ENCODE measurements around the gene RAB11FIP4.

RAB11FIP4 gene

GRCh38 chr17:31425282-31426040 is 34.0 kb downstream of the RAB11FIP4 start:
- H3K9me3 Mint-ChIP-seq, result no peaks in the 10 kb centered on the region

GRCh38 chr17:31427684-31428083 is 36.2 kb downstream of the RAB11FIP4 start:
- Mint-ChIP-seq H3K27ac (no peak overlapping the region), H3K4me3 (no peak overlapping the region), H3K36me3 (ENCODE audit: low read depth) (no peaks in the 10 kb centered on the region), H3K27me3 (ENCODE audit: low read depth) (peaks cover 38% of the 10 kb centered on the region), H3K4me1 (ENCODE audit: low read depth) (peaks cover 3% of the 10 kb centered on the region), H3K9me3 (no peaks in the 10 kb centered on the region)
- DNase-seq (ENCODE audit: low spot score), result no peak

More at GRCh38 chr17:31425282-31426040, 34.0 kb downstream of the RAB11FIP4 start:
- no peaks in the 10 kb centered on the region for H3K4me1 Mint-ChIP-seq (ENCODE audit: low read depth)
- peaks cover 21% of the 10 kb centered on the region for H3K27me3 Mint-ChIP-seq (ENCODE audit: low read depth)
- H3K4me3 Mint-ChIP-seq, result no peak overlapping the region
- no peak overlapping the region for H3K27ac Mint-ChIP-seq
- H3K36me3 Mint-ChIP-seq (ENCODE audit: low read depth), result no peaks in the 10 kb centered on the region
- no peak for DNase-seq (ENCODE audit: low spot score)

GRCh38 chr17:31428111-31428510 is 36.6 kb downstream of the RAB11FIP4 start:
- H3K36me3 Mint-ChIP-seq (ENCODE audit: low read depth), result no peaks in the 10 kb centered on the region
- H3K4me1 Mint-ChIP-seq (ENCODE audit: low read depth), result peaks cover 8% of the 10 kb centered on the region
- H3K9me3 Mint-ChIP-seq, result no peaks in the 10 kb centered on the region
- H3K27ac Mint-ChIP-seq, result no peak overlapping the region
- no peak for DNase-seq (ENCODE audit: low spot score)
- no peak overlapping the region for H3K4me3 Mint-ChIP-seq
- peaks cover 40% of the 10 kb centered on the region for H3K27me3 Mint-ChIP-seq (ENCODE audit: low read depth)

- H3K36me3 Mint-ChIP-seq (ENCODE audit: low read depth), result no peaks in the 10 kb centered on the region
- H3K4me3 Mint-ChIP-seq, result no peak overlapping the region
- H3K4me1 Mint-ChIP-seq (ENCODE audit: low read depth), result peaks cover 10% of the 10 kb centered on the region
- no peak for DNase-seq (ENCODE audit: low spot score)
- H3K27ac Mint-ChIP-seq, result no peak overlapping the region
- no peaks in the 10 kb centered on the region for H3K9me3 Mint-ChIP-seq
- peaks cover 38% of the 10 kb centered on the region for H3K27me3 Mint-ChIP-seq (ENCODE audit: low read depth)
Measured at GRCh38 chr17:31428512-31428911, 37.0 kb downstream of the RAB11FIP4 start.

- Mint-ChIP-seq H3K4me3 (no peak overlapping the region), H3K36me3 (ENCODE audit: low read depth) (no peaks in the 10 kb centered on the region), H3K27ac (no peak overlapping the region), H3K9me3 (no peaks in the 10 kb centered on the region), H3K27me3 (ENCODE audit: low read depth) (peaks cover 49% of the 10 kb centered on the region), H3K4me1 (ENCODE audit: low read depth) (peaks cover 17% of the 10 kb centered on the region)
- no peak for DNase-seq (ENCODE audit: low spot score)
Measured at GRCh38 chr17:31431098-31431851, 39.8 kb downstream of the RAB11FIP4 start.

- H3K27me3 Mint-ChIP-seq (ENCODE audit: low read depth), result peaks cover 49% of the 10 kb centered on the region
- peaks cover 17% of the 10 kb centered on the region for H3K4me1 Mint-ChIP-seq (ENCODE audit: low read depth)
- no peak overlapping the region for H3K4me3 Mint-ChIP-seq
- H3K9me3 Mint-ChIP-seq, result no peaks in the 10 kb centered on the region
- H3K36me3 Mint-ChIP-seq (ENCODE audit: low read depth), result no peaks in the 10 kb centered on the region
- DNase-seq (ENCODE audit: low spot score), result no peak
- no peak overlapping the region for H3K27ac Mint-ChIP-seq
Measured at GRCh38 chr17:31431852-31432658, 40.6 kb downstream of the RAB11FIP4 start.

GRCh38 chr17:31433091-31433790 is 41.8 kb downstream of the RAB11FIP4 start:
- Mint-ChIP-seq H3K4me3 (peak overlapping the region; percentile 37), H3K4me1 (ENCODE audit: low read depth) (peaks cover 19% of the 10 kb centered on the region)

GRCh38 chr17:31433811-31434726 is 42.6 kb downstream of the RAB11FIP4 start:
- Mint-ChIP-seq H3K36me3 (ENCODE audit: low read depth) (no peaks in the 10 kb centered on the region), H3K4me3 (no peak overlapping the region), H3K4me1 (ENCODE audit: low read depth) (peaks cover 19% of the 10 kb centered on the region), H3K27me3 (ENCODE audit: low read depth) (peaks cover 42% of the 10 kb centered on the region), H3K9me3 (no peaks in the 10 kb centered on the region), H3K27ac (no peak overlapping the region)
- no peak for DNase-seq (ENCODE audit: low spot score)

More at GRCh38 chr17:31433091-31433790, 41.8 kb downstream of the RAB11FIP4 start:
- Mint-ChIP-seq H3K27me3 (ENCODE audit: low read depth) (peaks cover 48% of the 10 kb centered on the region), H3K9me3 (no peaks in the 10 kb centered on the region), H3K36me3 (ENCODE audit: low read depth) (no peaks in the 10 kb centered on the region), H3K27ac (no peak overlapping the region)
- DNase-seq (ENCODE audit: low spot score), result peak; percentile 37

- no peak overlapping the region for H3K27ac Mint-ChIP-seq
- H3K4me1 Mint-ChIP-seq (ENCODE audit: low read depth), result peaks cover 19% of the 10 kb centered on the region
- H3K27me3 Mint-ChIP-seq (ENCODE audit: low read depth), result peaks cover 41% of the 10 kb centered on the region
- no peak for DNase-seq (ENCODE audit: low spot score)
- no peaks in the 10 kb centered on the region for H3K36me3 Mint-ChIP-seq (ENCODE audit: low read depth)
- H3K4me3 Mint-ChIP-seq, result no peak overlapping the region
- H3K9me3 Mint-ChIP-seq, result no peaks in the 10 kb centered on the region
Measured at GRCh38 chr17:31434727-31435050, 43.2 kb downstream of the RAB11FIP4 start.

GRCh38 chr17:31435581-31435980 is 44.1 kb downstream of the RAB11FIP4 start:
- peaks cover 19% of the 10 kb centered on the region for H3K4me1 Mint-ChIP-seq (ENCODE audit: low read depth)
- DNase-seq (ENCODE audit: low spot score), result no peak
- H3K27ac Mint-ChIP-seq, result no peak overlapping the region
- no peak overlapping the region for H3K4me3 Mint-ChIP-seq
- H3K27me3 Mint-ChIP-seq (ENCODE audit: low read depth), result peaks cover 35% of the 10 kb centered on the region
- no peaks in the 10 kb centered on the region for H3K36me3 Mint-ChIP-seq (ENCODE audit: low read depth)
- H3K9me3 Mint-ChIP-seq, result no peaks in the 10 kb centered on the region

GRCh38 chr17:31437720-31438400 is 46.4 kb downstream of the RAB11FIP4 start:
- H3K36me3 Mint-ChIP-seq (ENCODE audit: low read depth), result no peaks in the 10 kb centered on the region
- H3K4me3 Mint-ChIP-seq, result no peak overlapping the region
- H3K4me1 Mint-ChIP-seq (ENCODE audit: low read depth), result peaks cover 14% of the 10 kb centered on the region
- no peaks in the 10 kb centered on the region for H3K9me3 Mint-ChIP-seq
- H3K27ac Mint-ChIP-seq, result no peak overlapping the region
- peaks cover 19% of the 10 kb centered on the region for H3K27me3 Mint-ChIP-seq (ENCODE audit: low read depth)
- no peak for DNase-seq (ENCODE audit: low spot score)

- Mint-ChIP-seq H3K9me3 (no peaks in the 10 kb centered on the region), H3K36me3 (ENCODE audit: low read depth) (no peaks in the 10 kb centered on the region), H3K4me3 (no peak overlapping the region), H3K27me3 (ENCODE audit: low read depth) (peaks cover 4% of the 10 kb centered on the region), H3K27ac (no peak overlapping the region), H3K4me1 (ENCODE audit: low read depth) (peaks cover 2% of the 10 kb centered on the region)
- DNase-seq (ENCODE audit: low spot score), result no peak
Measured at GRCh38 chr17:31439716-31440115, 48.2 kb downstream of the RAB11FIP4 start.
